ENCODE results near the gene ABT1. TPM values are rescaled to one million over a fixed set of nuclear protein-coding genes. Genes with fewer than 3 reads are reported as not detected.

Gene ABT1
- total RNA-seq, 1 donor from 2014 or later = 10.1 TPM

DNA sequence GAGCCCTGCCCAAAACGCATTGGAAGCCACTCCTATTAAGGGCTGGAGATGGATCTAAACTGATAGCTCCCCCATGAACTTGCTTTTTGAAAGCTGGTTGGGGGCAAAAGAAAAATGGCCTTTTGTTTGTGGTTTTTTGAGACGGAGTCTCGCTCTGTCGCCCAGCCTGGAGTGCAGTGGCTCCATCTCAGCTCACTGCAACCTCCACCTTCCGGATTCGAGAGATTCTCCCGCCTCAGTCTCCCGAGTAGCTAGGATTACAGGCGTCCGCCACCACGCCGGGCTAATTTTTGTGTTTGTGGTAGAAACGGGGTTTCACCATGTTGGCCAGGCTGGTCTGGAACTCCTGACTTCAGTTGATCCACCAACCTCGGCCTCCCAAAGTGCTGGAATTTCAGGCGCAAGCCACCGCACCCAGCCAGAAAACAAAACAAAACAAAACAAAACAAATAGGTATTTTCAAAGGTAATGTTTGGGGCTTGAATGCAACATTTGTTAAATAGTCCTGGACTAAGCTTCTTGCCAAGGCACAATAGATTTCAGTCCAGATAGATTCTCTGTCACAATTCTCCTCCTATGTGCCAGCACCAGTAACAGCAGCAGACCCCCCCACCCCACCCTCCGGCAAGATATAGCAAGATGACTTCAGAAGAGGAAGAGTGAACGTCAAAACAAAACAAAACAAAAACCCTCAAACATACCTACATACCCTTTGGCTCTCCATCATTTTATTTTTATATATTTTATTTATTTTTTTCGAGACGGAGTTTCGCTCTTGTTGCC lies 26.5 kb upstream of the ABT1 start:
- Mint-ChIP-seq H3K4me1 (ENCODE audit: low read depth) (peaks cover 21% of the 10 kb centered on the region), H3K36me3 (ENCODE audit: low read depth) (no peaks in the 10 kb centered on the region), H3K9me3 (ENCODE audit: low read depth) (no peaks in the 10 kb centered on the region), H3K4me3 (ENCODE audit: unreplicated experiment) (no peak overlapping the region), H3K27me3 (ENCODE audit: low read depth) (no peaks in the 10 kb centered on the region), H3K27ac (ENCODE audit: unreplicated experiment) (no peak overlapping the region)
- TF ChIP-seq, protein P1, sequence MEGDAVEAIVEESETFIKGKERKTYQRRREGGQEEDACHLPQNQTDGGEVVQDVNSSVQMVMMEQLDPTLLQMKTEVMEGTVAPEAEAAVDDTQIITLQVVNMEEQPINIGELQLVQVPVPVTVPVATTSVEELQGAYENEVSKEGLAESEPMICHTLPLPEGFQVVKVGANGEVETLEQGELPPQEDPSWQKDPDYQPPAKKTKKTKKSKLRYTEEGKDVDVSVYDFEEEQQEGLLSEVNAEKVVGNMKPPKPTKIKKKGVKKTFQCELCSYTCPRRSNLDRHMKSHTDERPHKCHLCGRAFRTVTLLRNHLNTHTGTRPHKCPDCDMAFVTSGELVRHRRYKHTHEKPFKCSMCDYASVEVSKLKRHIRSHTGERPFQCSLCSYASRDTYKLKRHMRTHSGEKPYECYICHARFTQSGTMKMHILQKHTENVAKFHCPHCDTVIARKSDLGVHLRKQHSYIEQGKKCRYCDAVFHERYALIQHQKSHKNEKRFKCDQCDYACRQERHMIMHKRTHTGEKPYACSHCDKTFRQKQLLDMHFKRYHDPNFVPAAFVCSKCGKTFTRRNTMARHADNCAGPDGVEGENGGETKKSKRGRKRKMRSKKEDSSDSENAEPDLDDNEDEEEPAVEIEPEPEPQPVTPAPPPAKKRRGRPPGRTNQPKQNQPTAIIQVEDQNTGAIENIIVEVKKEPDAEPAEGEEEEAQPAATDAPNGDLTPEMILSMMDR (IDR thresholded peaks at IDR 0.05) = no peak
- DNase-seq (ENCODE audit: low spot score) = no peak

DNA sequence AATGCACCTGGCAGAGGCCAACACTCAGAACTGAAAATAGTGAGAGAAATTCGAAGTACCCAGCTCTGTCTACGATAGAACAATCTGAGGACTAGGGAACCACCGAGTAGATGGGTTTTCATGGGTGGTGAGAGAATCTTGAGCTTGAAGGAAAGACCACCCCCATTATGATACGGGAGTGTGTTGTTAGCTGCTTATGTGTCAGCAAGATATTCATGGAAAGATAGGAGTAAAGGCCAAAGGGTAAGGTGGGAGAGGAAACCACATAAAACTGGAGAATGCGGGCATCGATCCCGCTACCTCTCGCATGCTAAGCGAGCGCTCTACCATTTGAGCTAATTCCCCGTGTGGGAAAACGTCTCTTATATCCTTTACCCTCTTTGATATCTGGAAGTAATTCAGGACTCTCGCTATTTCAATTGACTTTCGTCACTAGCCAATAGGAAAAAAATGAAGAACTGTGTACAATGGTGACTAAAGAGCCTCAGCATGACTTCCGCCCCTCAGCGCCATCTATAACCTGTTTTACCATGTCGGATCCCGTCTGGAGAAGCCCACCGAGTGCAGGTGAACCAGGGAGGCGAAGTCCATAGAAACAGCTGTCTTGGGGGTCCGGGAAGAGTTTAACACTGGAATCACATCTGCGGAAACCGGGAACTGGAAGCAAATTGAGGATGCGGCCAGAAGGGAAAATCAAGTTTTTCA lies 25.0 kb upstream of the ABT1 start:
- no peak for DNase-seq (ENCODE audit: low spot score)
- no peaks in the 10 kb centered on the region for H3K9me3 Mint-ChIP-seq (ENCODE audit: low read depth)
- H3K36me3 Mint-ChIP-seq (ENCODE audit: low read depth) = no peaks in the 10 kb centered on the region
- peak overlapping the region; percentile 87 for H3K4me3 Mint-ChIP-seq (ENCODE audit: unreplicated experiment)
- peak overlapping the region; percentile 98 for H3K27ac Mint-ChIP-seq (ENCODE audit: unreplicated experiment)
- TF ChIP-seq, protein P1 (IDR thresholded peaks at IDR 0.05) = no peak
- H3K27me3 Mint-ChIP-seq (ENCODE audit: low read depth) = no peaks in the 10 kb centered on the region
- H3K4me1 Mint-ChIP-seq (ENCODE audit: low read depth) = peaks cover 26% of the 10 kb centered on the region

DNA sequence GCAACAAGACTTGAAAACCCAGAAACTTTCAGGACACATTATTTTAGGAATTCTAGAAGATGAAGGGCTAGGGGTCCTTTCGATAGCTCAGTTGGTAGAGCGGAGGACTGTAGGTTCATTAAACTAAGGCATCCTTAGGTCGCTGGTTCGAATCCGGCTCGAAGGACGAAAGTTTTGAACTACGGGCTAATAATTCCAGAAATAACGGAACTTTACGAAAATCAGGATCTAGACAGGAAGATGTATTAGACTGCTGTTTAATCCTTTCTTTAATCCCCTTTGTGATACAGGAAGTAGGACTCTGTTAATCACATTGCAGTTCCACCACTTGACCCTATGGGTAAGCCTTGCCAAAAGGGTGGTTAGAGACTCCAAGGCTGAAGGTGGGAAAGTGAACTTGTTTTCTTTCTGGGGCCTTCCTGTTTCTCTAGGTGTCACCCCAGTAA lies 21.2 kb upstream of the ABT1 start:
- TF ChIP-seq, protein P1 (IDR thresholded peaks at IDR 0.05) = no peak
- no peak overlapping the region for H3K27ac Mint-ChIP-seq (ENCODE audit: unreplicated experiment)
- H3K4me1 Mint-ChIP-seq (ENCODE audit: low read depth) = peaks cover 22% of the 10 kb centered on the region
- no peak for DNase-seq (ENCODE audit: low spot score)
- no peak overlapping the region for H3K4me3 Mint-ChIP-seq (ENCODE audit: unreplicated experiment)
- H3K9me3 Mint-ChIP-seq (ENCODE audit: low read depth) = peaks cover 14% of the 10 kb centered on the region
- peaks cover 6% of the 10 kb centered on the region for H3K36me3 Mint-ChIP-seq (ENCODE audit: low read depth)
- peaks cover 5% of the 10 kb centered on the region for H3K27me3 Mint-ChIP-seq (ENCODE audit: low read depth)

DNA sequence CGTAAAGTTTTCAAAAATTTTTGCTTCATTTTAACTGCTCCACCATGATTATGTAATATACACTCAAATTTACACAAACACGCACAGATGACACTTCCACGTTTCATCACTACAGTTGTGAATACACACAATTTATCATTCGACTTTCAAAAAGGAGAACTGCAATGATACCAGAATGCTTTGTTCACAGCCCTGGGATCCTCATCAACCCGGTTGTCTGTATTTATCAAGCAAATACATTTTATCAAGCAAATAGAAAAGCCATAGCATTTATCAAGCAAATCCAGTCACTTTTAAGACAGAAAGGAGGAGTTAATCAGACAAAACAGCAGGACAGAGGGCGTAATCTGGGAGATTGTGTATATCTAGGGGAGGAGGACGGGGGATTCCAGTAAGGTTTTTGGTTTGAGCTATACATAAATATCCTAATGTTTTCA lies 20.3 kb upstream of the ABT1 start:
- no peak for DNase-seq (ENCODE audit: low spot score)
- peaks cover 9% of the 10 kb centered on the region for H3K27me3 Mint-ChIP-seq (ENCODE audit: low read depth)
- peaks cover 14% of the 10 kb centered on the region for H3K9me3 Mint-ChIP-seq (ENCODE audit: low read depth)
- TF ChIP-seq, protein P1 (IDR thresholded peaks at IDR 0.05) = no peak
- peaks cover 22% of the 10 kb centered on the region for H3K4me1 Mint-ChIP-seq (ENCODE audit: low read depth)
- peaks cover 6% of the 10 kb centered on the region for H3K36me3 Mint-ChIP-seq (ENCODE audit: low read depth)
- no peak overlapping the region for H3K27ac Mint-ChIP-seq (ENCODE audit: unreplicated experiment)
- H3K4me3 Mint-ChIP-seq (ENCODE audit: unreplicated experiment) = peak overlapping the region; percentile 78

DNA sequence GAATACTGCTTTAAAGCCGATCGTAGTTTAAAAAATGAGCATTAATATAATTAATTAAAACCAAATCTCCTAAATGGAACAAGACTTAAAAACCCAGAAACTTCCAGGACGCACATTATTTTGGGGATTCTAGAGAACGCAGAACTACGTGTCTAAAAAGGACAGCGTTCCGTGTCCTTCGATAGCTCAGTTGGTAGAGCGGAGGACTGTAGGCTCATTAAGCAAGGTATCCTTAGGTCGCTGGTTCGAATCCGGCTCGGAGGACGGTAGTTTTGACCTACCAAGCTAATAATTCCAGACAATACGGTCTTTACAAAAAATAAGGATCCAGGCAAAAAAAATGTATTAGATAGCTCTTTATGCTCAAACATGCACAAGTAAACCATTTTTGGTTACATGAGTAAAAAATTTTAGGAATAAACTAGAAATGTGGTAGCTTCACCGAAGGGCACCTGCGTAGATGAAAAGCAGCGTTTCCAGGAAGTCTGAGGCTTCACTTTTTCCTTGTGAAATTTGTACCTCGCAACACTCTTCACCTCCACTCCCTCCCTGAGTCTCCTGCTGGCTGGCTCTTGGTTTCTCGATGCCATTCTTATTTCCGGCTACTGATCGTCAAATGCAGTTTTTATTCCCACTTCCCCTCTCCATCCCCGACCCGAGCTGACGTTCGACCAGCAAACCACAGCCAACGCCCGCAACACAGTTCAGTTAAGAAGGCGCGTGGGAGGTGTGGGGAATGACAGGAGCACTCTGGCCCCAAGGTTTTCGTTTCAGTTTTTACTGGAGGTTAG lies 19.6 kb upstream of the ABT1 start:
- TF ChIP-seq, protein P1 (IDR thresholded peaks at IDR 0.05) = no peak
- H3K27ac Mint-ChIP-seq (ENCODE audit: unreplicated experiment) = no peak overlapping the region
- peaks cover 15% of the 10 kb centered on the region for H3K4me1 Mint-ChIP-seq (ENCODE audit: low read depth)
- H3K36me3 Mint-ChIP-seq (ENCODE audit: low read depth) = peaks cover 6% of the 10 kb centered on the region
- peak overlapping the region; percentile 78 for H3K4me3 Mint-ChIP-seq (ENCODE audit: unreplicated experiment)
- H3K9me3 Mint-ChIP-seq (ENCODE audit: low read depth) = peaks cover 14% of the 10 kb centered on the region
- H3K27me3 Mint-ChIP-seq (ENCODE audit: low read depth) = peaks cover 10% of the 10 kb centered on the region
- DNase-seq (ENCODE audit: low spot score) = no peak

Measured in chondrocyte (in vitro differentiated cells).